H54 (cell line): ENCODE measurements around the gene NEMP2.

Experiments
- DNase-seq: peaks from one replicate; pipeline ENCODE4 v3.0.0; 2011; ENCODE audit warnings: low spot score, mixed read lengths; ENCODE audit not compliant: insufficient read length
- FAIRE-seq: peaks from 3 replicates; lab custom pipeline; 2011; peaks lifted over from hg19 to GRCh38; lab: Jason Lieb, UNC
- POLR2A ChIP-seq: IDR thresholded peaks from 2 replicates; pipeline ENCODE4 v1.6.1; 2011; ENCODE audit warnings: low read depth, mild to moderate bottlenecking, low read length

NEMP2 gene

DNA sequence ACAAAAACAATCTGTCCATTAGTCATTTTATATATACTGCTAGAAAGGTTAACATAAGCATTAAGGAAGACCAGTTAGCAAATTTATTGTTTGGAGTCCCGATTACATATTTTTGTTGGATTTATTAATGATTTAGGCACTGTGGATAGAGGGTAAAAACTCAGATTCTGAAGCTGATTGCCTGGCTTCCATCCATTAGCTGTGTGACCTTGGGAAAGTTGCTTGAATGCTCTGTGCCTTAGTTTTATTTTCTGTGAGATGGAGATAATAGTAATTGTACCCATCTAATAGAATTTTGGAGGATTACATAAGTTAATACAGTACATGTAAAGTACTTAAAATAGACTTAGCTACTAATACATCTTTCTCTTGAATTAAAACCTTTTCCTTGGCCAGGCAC is 36.3 kb upstream of the NEMP2 start:
- DNase-seq: no peak
- no peak for FAIRE-seq
- no peak for TF ChIP-seq POLR2A

DNA sequence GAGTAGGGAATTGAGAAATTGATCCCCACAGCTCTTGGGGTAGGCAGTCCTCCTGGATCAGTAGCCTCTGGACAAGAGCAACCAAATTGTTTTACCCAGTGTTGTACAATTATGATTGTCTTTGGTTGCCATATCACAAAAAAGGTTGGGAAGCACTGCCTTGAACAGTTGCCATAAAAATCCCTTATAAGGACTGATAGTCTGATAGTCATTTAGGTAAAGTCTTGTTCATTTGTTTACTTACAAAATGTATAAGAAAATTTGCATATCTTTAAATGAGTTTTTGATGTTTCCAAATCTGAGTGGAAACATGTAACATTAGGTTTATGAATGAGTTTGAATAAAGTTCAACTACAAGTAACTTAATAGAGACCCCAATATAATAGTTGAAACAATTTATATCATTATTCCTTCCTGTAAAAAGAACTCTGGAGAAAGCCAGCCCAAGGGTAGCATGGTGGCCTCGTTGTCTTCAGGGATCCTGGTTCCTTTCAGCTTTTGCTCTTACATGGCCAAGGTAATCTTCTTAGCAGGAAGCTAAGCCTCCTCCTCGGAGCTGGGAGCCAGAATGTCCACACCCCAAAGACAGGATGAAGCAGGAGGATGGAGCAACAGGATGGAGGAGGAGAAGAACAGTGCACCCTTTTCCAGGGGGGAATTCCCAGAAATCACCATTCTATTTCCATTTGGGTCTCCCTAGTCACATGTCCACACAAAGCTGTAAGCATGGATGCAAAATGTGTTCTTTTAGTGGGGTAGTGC is 35.7 kb upstream of the NEMP2 start:
- no peak for TF ChIP-seq POLR2A
- FAIRE-seq: no peak
- no peak for DNase-seq

DNA sequence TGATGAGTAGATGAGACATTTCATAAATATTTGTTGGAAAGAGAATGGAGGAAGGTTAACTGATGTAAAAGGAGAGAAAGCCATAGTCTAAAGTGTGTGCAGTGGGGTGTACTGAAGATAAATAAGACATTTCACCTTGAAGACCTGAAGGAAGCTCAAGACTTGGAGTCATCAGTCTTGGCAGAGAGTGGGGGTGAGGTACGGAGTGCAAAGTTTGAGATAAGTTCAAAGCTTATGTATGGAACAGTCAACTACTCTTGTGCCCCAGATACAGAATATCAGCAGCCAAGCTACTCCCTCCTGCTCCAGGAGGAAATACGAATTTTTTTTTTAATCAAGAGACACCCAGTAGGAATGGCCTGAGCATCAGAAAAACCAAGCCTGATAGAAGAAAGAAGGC is 30.3 kb upstream of the NEMP2 start:
- DNase-seq (no peak), FAIRE-seq (no peak)
- TF ChIP-seq POLR2A: no peak

DNA sequence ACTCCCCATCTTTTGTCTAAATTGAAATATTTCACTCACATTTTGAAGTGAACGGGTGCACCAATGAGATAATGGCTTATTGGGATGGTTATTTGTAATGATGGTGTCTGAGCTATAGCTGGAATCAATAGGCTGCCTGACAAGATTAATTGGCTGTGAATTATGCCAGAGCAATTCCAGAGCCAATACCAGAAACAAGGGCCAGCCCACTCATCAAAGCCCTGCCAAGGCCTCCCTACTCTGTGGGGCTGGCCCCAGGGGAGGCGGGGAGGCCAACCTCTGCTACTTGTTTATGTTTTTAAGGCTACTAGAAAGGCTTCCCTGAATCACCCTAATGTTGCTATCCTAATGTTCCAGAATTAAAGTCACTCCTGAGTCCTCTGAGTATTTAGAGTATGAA is 29.1 kb upstream of the NEMP2 start:
- no peak for DNase-seq
- no peak for FAIRE-seq
- TF ChIP-seq POLR2A: no peak

DNA sequence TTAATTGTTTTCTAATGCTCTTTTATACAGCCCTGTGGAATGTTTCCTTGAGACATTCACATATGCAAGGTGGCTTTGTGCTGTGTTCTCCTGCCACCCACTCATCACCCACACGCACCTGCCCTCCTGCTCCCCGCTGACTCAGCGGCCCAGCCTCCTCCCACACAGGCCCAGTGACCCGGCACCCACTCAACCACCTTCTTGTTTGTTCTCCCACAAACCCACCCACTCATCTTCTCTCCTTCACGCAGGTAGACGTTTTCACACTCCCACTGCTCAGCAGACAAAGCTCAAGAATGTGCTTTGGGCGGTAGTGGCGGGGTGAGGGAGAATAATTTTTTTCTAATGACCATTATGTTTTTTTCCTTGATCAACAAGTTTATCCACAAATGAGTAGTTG is 28.6 kb upstream of the NEMP2 start:
- DNase-seq (no peak), FAIRE-seq (no peak)
- no peak for TF ChIP-seq POLR2A

DNA sequence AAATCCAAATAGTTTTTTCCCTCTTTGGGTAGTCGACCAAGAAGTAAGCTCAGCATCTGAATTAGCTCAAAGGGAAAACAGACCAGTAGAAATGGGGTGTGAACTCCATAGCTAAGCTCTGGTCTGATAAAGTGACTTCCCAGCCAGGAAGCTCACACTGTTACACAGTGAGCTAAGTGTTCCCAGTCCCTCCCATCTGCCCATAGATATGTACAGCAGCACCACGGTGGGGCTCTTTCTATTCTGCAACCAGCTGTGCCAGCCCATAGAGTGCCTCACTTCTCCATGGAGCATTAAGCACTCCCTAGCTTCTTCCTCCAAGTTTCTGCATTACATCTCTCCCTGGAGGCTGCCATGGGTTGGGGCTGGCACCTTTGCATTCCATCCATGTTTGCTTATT is 27.6 kb upstream of the NEMP2 start:
- no peak for TF ChIP-seq POLR2A
- DNase-seq: no peak

DNA sequence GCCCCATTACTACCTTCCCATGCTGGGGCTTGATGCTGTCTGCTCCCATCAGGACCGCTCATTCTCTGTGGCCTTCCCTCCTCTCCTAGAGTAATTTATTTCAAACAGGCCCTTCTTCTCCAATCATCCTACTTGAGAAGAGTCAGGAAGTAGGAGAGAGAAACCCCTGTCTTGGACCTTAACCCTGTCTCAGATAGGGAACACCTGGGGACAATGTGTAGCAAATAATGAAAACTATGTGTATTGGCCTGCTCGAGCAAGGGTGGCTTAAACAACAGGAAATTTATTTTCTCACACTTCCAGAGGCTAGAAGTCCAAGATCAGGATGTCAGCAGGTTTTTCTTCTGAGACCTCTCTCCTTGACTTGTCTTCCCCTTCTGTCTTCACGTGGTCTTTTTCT is 26.6 kb upstream of the NEMP2 start:
- DNase-seq (no peak), FAIRE-seq (no peak)
- no peak for TF ChIP-seq POLR2A

More for the DNA sequence above, 27.6 kb upstream of the NEMP2 start:
- no peak for FAIRE-seq

DNA sequence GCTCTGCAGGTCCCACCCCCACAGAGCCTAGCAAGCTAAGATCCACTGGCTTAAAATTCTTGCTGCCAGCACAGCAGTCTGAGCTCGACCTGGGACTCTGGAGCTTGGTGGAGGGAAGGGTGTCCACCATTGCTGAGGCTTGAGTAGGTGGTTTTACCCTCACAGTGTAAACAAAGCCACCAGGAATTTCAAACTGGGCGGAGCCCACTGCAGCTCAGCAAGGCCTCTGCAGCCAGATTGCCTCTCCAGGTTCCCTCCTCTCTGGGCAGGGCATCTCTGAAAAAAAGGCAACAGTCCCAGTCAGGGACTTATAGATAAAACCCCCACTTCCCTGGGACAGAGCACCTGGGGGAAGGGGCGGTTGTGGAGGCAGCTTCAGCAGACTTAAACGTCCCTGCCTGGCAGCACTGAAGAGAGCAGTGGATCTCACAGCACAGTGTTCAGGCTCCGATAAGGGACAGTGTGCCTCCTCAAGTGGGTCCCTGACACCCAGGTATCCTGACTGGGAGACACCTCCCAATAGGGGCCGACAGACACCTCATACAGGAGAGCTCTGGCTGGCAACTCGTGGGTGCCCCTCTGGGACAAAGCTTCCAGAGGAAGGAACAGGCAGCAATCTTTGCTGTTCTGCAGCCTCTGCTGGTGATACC is 20.0 kb upstream of the NEMP2 start:
- TF ChIP-seq POLR2A: no peak
- no peak for FAIRE-seq
- DNase-seq: no peak

DNA sequence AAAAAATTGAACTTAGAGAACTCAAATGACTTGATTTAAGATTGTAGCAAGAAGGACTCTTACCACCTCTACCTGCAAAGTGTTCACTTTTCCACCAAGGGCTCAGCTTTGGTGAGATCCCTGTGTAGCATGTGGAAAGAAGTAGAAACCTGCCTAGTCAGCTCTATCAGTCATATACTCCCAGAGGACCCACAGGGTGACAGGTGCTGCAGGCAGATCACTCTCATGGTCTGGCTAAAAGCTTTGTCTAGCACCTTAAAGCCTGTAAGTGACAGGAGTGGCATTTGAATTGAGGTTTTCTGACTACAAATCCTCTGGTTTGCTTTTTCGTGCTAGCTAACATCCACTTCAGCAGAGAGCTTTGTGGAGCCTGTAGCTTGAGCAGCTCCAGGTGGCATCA is 18.7 kb upstream of the NEMP2 start:
- FAIRE-seq: no peak
- DNase-seq: no peak
- no peak for TF ChIP-seq POLR2A

DNA sequence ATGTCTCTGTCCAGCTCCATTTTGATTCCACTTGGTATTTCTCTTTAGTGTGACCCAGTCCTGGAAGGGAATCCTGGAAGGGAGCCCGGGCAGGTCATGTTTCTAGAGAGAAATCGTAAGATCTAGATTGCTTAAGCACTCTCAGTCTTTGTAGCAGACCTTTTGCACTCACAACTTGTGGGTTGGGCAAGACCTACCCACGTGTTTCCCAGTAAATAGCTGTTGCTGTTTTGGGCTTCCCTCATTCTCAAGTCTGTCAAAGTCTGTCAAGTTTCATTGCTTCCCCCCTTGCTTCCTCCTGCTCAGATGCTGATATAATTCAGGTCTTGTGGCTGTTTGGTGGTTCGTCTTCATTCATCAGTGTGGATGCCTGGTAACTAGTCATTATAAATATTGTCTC is 17.4 kb upstream of the NEMP2 start:
- FAIRE-seq (no peak), DNase-seq (no peak)
- TF ChIP-seq POLR2A: no peak

DNA sequence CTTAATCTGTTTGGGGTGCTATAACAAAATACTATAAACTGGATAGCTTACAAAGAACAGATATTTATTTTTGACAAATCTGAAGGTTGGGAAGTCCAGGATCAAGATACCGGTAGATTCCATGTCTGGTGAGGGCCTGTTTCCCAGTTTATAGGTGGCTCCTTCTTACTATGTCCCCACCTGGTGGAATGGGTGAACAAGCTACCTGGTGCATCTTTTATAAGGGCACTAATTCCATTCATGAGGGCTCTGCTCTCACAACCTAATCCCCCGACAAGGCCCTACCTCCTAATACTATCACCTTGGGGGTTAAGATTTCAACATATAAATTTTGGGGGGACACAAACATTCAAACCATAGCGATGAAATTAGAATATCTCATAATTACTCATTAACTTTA is 15.6 kb upstream of the NEMP2 start:
- FAIRE-seq (no peak), DNase-seq (no peak)
- TF ChIP-seq POLR2A: no peak

DNA sequence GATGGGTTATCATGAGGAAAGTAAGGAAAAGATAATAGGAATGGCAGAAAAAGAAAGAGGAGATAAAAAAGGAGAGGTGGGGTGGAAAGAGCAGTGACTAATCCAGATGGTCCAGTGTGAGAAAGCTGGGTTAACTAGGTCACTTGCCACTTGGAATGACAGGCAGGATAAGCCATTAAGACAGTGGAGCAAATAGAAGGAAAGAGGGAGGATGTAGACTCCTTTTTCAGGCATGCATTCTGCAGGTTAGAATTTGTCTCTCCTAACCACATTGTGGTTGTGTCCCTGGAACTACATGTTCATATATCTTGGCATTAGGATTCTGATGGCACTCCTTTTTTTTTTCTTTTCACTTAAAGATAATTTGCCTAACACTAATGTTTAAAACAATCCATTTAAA is 13.4 kb upstream of the NEMP2 start:
- no peak for DNase-seq
- FAIRE-seq: peak; percentile 93
- no peak for TF ChIP-seq POLR2A

DNA sequence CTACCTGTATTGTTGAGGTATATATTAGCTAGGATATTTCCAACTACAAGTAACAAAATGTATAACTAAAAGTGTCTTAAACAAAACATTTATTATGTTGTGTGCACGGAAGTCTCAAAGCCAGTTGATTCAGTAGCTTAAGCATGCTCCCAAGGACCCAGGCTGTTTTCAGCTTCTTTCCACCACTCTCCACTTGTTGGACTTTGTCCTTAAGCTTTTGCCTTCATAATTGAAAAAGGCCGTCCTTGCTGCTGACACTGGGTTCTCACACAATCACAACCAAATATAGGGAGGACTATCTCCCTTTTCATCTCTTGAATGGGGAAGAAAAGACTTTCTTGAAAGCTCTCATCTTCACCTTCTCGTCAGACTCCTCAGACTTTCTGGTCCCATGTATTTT is 12.2 kb upstream of the NEMP2 start:
- TF ChIP-seq POLR2A: no peak
- DNase-seq (no peak), FAIRE-seq (peak; percentile 11)

DNA sequence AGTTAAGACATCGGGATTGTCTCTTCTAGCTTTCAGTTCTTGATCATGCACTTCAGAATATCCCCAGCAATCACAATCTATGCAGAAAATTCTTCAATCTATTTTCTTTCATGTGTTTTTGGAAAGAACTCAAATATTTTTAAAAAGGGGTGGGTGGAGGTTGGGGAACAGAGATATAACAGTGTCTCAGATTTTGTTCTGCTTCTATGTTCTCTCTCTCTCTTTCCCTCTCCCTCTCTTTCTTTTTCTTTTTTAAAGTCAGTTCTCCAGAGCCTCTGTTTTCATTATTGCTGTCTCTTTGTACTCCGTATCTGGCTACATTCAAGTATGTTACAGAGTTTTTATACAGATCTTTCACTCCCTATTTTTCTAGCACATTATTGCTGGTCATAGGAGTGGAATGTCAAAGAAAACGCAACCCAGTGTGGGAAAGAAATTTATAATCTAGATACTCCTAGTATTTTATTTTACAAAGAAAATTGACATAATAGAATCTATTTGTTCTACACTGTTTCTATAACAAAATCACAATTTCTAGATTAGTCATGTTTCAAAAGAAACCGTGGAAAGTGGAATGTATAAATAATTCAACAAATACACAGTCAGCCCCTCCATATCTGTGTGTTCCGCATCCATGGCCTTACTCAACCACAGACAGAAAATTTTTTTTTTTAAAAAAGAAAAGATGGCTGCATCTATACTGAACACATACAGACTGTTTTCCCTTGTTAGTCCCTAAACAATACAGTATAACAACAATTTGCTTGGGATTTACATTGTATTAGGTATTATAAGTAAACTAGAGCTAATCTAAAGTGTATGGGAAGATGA is 11.2 kb upstream of the NEMP2 start:
- FAIRE-seq (no peak), DNase-seq (no peak)
- no peak for TF ChIP-seq POLR2A
